Prostate gland (tissue), 2 donors: ENCODE measurements around the gene KRTAP10-1. TPM values are rescaled to one million over a fixed set of nuclear protein-coding genes. Genes with fewer than 3 reads are reported as not detected.

Experiments used
- DNase-seq: peaks from one replicate; pipeline ENCODE4 v3.0.0-alpha.2; 2019; ENCODE audit warnings: low spot score
- H3K27ac ChIP-seq, 2 donors: fragments of 200-600 bp; sonication (generic); 2 replicates each; pipeline ENCODE4 v1.5.1; 2017 to 2019
- H3K27me3 ChIP-seq: fragments of 200-600 bp; sonication (generic); replicated peaks from 2 replicates; pipeline ENCODE4 v1.5.1; 2019; ENCODE audit not compliant: insufficient read depth
- H3K36me3 ChIP-seq, 2 donors: fragments of 200-600 bp; sonication (generic); 1 replicate in 1 of 2; 2 replicates in 1 of 2; pipeline versions ENCODE4 v1.5.1 to v1.8.1; 2017 to 2019
- H3K4me1 ChIP-seq: fragments of 200-600 bp; sonication (generic); replicated peaks from 2 replicates; pipeline ENCODE4 v1.5.1; 2019
- H3K4me3 ChIP-seq, 2 donors: fragments of 200-600 bp; sonication (generic); 2 replicates each; pipeline ENCODE4 v1.5.1; 2017 to 2019
- H3K9me3 ChIP-seq: fragments of 200-600 bp; sonication (generic); 2 replicates; pipeline ENCODE4 v1.5.1; 2017
- POLR2A ChIP-seq: fragments of 450-650 bp; IDR thresholded peaks from one replicate; pipeline ENCODE4 v1.6.1; 2016; ENCODE audit warnings: antibody characterized with exemption, mild to moderate bottlenecking
- POLR2AphosphoS5 ChIP-seq: sonication (generic); formaldehyde crosslinking; IDR thresholded peaks from one replicate; pipeline ENCODE4 v1.6.1; 2017; ENCODE audit warnings: antibody characterized with exemption
- WGBS: methylation state at CpG from one replicate; pipeline ENCODE4 v1.1.5; 2018; 5-methylcytosine and 5-hydroxymethylcytosine counted together
- intact Hi-C: fragments of 100-400 bp; cut with DNase I; formaldehyde crosslinking; loops from one replicate; pipeline ENCODE4 v1.14.2; 2022
- total RNA-seq, 2 donors: library from RNA; depleted of rRNA; stranded (reverse); fragments of >200 nt; gene quantifications; one replicate each; pipeline ENCODE4 v1.1.0, GENCODE V29; 2016
- TF ChIP-seq, protein P1 (sequence below), 4 experiments: fragments of 200-600 bp in 2 of 4; fragments of 450-650 bp in 2 of 4; sonication (generic) in 2 of 4; IDR thresholded peaks; 1 replicate in 3 of 4; 2 replicates in 1 of 4; pipeline ENCODE4 v1.5.1; 2016 to 2019; ENCODE audit warnings: antibody characterized with exemption in 4 of 4, mild to moderate bottlenecking in 2 of 4, moderate library complexity in 2 of 4

The KRTAP10-1 gene
- total RNA-seq, 2 donors from 2014 or later, result not detected

DNA sequence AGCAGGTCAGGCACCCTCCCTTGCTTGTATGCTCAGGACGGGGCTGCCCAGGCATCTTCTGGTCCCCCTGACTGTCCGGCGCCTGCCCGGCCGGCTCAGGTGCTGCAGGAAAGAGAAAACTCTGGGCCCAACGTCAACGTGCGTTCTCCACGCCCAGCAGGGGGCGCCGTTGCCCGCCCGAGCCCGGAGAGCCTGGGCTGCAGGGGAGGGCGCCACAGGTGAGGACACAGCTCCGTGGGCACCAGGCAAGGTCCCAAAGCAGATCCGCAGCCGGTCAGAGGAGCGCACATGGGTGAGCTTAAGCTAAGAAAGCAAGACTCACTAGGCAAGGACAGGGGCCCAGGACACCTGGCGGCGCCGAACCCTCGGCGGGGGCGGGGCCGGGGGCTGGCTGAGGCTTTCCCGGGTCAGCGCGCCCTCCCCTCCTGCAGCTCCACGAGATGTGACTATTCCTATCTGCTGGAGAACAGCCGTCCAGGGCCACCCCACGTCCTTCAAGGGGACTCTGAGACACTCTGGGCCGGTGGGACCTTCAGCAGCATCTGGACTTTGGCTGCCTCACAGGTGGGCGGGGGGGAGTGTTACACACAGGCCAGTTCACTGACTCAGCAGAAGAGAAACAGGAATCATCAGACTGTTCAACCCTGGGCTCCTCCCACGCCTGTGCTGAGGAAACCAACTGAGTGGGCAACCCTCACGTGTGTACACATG lies 29.3 kb downstream of the KRTAP10-1 start:
- H3K9me3 ChIP-seq, result no peaks in the 10 kb centered on the region
- TF ChIP-seq POLR2AphosphoS5, result peak; percentile 35
- TF ChIP-seq, protein P1, sequence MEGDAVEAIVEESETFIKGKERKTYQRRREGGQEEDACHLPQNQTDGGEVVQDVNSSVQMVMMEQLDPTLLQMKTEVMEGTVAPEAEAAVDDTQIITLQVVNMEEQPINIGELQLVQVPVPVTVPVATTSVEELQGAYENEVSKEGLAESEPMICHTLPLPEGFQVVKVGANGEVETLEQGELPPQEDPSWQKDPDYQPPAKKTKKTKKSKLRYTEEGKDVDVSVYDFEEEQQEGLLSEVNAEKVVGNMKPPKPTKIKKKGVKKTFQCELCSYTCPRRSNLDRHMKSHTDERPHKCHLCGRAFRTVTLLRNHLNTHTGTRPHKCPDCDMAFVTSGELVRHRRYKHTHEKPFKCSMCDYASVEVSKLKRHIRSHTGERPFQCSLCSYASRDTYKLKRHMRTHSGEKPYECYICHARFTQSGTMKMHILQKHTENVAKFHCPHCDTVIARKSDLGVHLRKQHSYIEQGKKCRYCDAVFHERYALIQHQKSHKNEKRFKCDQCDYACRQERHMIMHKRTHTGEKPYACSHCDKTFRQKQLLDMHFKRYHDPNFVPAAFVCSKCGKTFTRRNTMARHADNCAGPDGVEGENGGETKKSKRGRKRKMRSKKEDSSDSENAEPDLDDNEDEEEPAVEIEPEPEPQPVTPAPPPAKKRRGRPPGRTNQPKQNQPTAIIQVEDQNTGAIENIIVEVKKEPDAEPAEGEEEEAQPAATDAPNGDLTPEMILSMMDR (IDR thresholded peaks at IDR 0.05), result peak; percentile 83 to 89 (median 86)
- no peak for TF ChIP-seq POLR2A
- no peaks in the 10 kb centered on the region for H3K4me1 ChIP-seq
- 14% methylated on average over 36 of the region's 36 CpGs for WGBS
- peaks cover 4% of the 10 kb centered on the region for H3K27me3 ChIP-seq
- intact Hi-C loops, result loop anchor here (5.0 kb wide), 1 partner anchor 282 kb away; no protein-coding TSS in a partner anchor
- peak; percentile 41 for DNase-seq
- H3K36me3 ChIP-seq, result no peaks in the 10 kb centered on the region
- H3K27ac ChIP-seq, result no peak overlapping the region
- no peak overlapping the region for H3K4me3 ChIP-seq

DNA sequence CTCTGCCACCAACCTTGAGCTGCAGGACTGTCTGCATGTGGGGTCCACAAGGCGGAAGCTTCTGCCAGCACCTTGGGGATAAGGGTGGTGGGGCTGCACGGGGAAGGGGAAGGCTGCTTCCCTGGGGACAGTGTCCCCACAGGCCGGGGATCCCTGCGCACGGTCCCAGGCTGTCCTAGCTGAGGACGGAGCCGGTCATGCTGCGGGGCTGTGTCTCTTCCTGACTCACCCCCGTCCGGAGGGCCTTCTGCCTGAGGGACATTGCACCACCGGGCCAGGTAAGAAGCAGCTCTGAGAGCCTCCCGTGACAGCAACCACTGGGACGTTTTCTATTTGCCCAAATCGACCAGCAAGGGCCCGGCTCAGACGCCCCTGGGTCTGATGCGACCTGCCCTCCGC lies 29.9 kb downstream of the KRTAP10-1 start:
- H3K27me3 ChIP-seq, result peaks cover 4% of the 10 kb centered on the region
- TF ChIP-seq, protein P1 (IDR thresholded peaks at IDR 0.05), result no peak
- TF ChIP-seq POLR2AphosphoS5 (no peak), POLR2A (no peak)
- WGBS, result 58% methylated on average over 17 of the region's 18 CpGs
- DNase-seq, result no peak
- no peaks in the 10 kb centered on the region for H3K9me3 ChIP-seq
- no peaks in the 10 kb centered on the region for H3K36me3 ChIP-seq
- no peak overlapping the region for H3K27ac ChIP-seq
- no peak overlapping the region for H3K4me3 ChIP-seq
- no peaks in the 10 kb centered on the region for H3K4me1 ChIP-seq
- intact Hi-C loops, result loop anchor here (5.0 kb wide), 1 partner anchor 282 kb away; no protein-coding TSS in a partner anchor

- Histone ChIP-seq H3K9me3 (no peaks in the 10 kb centered on the region), H3K27me3 (peaks cover 4% of the 10 kb centered on the region), H3K4me3 (no peak overlapping the region), H3K27ac (no peak overlapping the region), H3K36me3 (no peaks in the 10 kb centered on the region), H3K4me1 (no peaks in the 10 kb centered on the region)
- WGBS, result 43% methylated on average over 12 of the region's 12 CpGs
- intact Hi-C loops, result loop anchor here (10.0 kb wide), 1 partner anchor 425 kb away; no protein-coding TSS in a partner anchor
- peak; percentile 85 for DNase-seq
- TF ChIP-seq, protein P1 (IDR thresholded peaks at IDR 0.05), result peak in 3 of 4 experiments; percentile 31 to 63 (median 60)
- no peak for TF ChIP-seq POLR2A
- peak; percentile 73 for TF ChIP-seq POLR2AphosphoS5
These were observed 30.5 kb downstream of the KRTAP10-1 start for GRCh38 chr21:44509539-44509938.

DNA sequence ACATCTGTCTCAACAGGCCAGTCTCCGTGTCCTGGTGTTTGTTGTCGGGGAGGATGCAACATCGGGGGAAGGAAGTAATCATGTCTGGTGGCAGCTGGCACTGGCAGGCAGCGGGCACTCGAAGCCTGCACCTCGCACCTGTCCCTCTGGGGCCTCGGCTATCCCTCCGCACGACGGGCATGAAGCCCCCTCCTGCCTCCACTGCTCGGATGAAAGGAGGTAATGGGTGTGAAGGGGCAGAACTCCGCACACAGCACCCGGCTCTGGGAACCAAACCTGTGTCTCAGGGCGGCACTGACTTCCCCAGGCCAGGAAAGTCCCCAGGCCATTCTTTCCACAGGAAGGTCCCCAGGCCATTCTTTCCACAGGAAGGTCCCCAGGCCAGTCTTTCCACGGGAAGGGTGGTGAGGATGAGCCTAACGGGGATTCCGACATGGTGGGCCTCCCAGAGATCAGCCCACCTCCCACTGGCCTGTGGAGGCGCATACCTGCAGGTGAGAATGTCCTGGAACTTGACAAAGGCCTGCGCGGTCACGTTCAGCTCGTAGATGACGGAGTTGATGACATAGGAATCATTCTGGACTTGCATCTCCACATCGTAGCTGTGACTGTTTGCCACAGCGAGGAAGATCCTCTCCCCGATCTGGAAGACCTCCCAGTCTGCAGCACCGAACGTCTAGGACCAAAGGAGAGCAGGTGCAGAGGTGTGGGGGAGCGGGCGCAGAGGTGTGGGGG lies 31.1 kb downstream of the KRTAP10-1 start:
- WGBS, result 76% methylated on average over 30 of the region's 30 CpGs
- H3K4me1 ChIP-seq, result no peaks in the 10 kb centered on the region
- intact Hi-C loops, result loop anchor here (10.0 kb wide), 1 partner anchor 426 kb away; no protein-coding TSS in a partner anchor
- H3K27ac ChIP-seq, result no peak overlapping the region
- H3K27me3 ChIP-seq, result peaks cover 4% of the 10 kb centered on the region
- no peak for TF ChIP-seq POLR2AphosphoS5
- TF ChIP-seq POLR2A, result no peak
- TF ChIP-seq, protein P1 (IDR thresholded peaks at IDR 0.05), result no peak
- no peaks in the 10 kb centered on the region for H3K36me3 ChIP-seq
- H3K4me3 ChIP-seq, result no peak overlapping the region
- no peaks in the 10 kb centered on the region for H3K9me3 ChIP-seq
- no peak for DNase-seq
